Activated naive CD8-positive, alpha-beta T cell treated with anti-CD3 and anti-CD28 coated beads, Interleukin-2, amount 50 U/mL, for 16 hours (primary cell): Measurements from ENCODE around the gene SSNA1.
A peak's percentile ranks its signal among the peaks of the same experiment; 100 is the strongest.

Source experiments
- DNase-seq: peaks from one replicate; pipeline ENCODE4 v3.0.0-alpha.2; 2020; ENCODE audit warnings: low read depth, low spot score

The SSNA1 gene

DNA sequence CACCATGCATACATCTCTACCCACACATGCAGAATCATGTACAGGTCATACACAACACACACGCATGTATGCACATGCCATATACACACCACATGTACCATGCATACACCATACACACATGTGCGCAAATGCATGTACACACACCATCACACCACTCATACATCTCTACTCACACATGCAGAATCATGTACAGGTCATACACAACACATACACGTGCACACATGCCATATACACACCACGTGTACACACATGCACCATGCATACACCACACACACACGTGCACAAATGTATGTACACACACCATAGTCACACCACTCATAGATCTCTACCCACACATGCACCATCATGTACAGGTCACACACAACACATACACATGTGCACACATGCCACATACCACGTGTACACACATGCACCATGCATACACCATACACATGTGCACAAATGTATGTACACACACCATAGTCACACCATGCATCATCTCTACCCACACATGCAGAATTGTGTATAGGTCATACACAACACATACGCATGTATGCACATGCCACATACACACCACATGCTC is 35.6 kb upstream of the SSNA1 start:
- DNase-seq: no peak

GRCh38 chr9:137156567-137157375 is 31.7 kb upstream of the SSNA1 start:
- DNase-seq: peak; percentile 14

- no peak for DNase-seq
Observed at GRCh38 chr9:137157618-137158415, 30.7 kb upstream of the SSNA1 start.

GRCh38 chr9:137158625-137159024 is 29.9 kb upstream of the SSNA1 start:
- no peak for DNase-seq

- no peak for DNase-seq
Observed at GRCh38 chr9:137159105-137160053, 29.1 kb upstream of the SSNA1 start.

DNA sequence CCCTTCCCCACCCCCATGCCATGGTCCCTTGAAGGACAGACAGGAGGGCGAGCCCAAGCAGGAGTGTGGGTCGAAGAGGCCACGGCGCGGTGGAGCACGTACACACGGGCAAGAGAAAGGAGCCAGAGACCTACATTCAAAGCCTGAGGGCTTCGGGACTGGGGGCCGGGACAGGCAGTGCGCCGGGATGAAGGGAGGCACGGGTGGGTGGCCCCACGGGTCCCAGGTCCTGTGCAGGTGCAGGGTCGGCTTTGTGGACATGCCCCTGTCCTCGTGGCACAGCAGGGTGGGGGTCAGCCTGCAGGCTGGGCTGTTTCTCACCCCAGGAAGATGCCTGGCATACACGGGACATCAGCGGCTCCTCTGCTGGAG is 28.4 kb upstream of the SSNA1 start:
- DNase-seq: no peak

DNA sequence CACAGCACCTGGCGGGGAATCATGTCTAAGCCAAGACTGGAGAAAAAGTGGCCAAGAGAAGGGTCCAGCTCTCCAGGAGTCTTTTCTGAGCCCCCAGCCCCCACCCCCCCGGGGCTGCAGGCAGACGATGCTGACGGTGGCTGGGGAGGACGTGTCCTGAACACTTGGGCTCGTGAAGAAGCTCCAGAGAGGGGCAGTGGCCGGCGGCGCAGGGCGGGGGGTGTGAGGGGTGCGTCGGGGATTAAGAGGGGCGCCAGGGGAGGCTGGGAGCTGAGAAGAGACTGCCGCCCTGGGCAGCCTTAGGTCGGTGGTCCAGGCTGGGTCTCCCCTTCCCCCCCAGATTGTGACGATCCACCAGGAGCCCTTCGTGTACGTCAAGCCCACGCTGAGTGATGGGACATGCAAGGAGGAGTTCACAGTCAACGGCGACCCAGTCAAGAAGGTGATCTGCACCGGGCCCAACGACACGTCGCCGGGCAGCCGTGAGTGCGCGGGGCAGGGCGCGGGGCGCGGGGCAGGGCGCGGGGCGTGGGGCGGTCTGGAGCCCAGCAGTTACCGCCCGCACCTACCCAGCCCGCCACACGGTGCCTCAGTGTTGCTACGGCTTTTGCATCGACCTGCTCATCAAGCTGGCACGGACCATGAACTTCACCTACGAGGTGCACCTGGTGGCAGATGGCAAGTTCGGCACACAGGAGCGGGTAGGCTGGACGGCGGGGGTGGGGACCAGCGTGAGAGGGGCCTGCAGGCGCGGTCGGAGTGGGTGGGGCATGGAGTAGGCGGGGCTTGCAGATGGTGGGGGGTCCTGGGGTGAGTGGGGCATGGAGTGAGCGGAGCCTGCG is 27.5 kb upstream of the SSNA1 start:
- no peak for DNase-seq

DNA sequence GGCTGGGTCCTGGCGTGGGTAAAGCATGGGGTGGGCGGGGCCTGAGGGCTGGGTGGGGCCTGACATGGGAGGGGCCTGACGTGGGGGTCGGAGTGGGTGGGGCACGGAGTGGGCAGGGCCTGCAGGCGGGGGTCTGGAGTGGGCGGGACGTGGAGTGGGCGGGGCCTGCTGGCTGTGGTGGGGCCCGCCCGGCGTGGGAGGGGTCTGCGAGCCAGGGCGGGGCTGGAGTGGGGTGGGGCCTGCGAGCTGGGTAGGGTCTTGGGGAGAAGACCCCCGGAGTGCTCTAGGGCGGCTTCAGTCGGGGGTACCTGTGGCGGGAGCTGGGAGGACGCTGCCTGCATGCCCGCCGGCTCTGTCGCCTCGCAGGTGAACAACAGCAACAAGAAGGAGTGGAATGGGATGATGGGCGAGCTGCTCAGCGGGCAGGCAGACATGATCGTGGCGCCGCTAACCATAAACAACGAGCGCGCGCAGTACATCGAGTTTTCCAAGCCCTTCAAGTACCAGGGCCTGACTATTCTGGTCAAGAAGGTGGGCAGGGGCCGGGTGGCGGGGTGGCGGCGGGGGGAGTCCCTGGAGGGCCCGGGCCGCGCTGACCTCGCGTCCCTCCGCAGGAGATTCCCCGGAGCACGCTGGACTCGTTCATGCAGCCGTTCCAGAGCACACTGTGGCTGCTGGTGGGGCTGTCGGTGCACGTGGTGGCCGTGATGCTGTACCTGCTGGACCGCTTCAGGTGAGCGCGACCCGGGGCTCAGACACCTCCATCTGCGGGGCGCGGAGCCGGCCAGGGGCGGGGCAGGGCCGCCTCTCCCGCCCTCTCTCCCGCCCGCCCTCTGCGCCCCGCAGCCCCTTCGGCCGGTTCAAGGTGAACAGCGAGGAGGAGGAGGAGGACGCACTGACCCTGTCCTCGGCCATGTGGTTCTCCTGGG is 26.7 kb upstream of the SSNA1 start:
- DNase-seq: no peak

DNA sequence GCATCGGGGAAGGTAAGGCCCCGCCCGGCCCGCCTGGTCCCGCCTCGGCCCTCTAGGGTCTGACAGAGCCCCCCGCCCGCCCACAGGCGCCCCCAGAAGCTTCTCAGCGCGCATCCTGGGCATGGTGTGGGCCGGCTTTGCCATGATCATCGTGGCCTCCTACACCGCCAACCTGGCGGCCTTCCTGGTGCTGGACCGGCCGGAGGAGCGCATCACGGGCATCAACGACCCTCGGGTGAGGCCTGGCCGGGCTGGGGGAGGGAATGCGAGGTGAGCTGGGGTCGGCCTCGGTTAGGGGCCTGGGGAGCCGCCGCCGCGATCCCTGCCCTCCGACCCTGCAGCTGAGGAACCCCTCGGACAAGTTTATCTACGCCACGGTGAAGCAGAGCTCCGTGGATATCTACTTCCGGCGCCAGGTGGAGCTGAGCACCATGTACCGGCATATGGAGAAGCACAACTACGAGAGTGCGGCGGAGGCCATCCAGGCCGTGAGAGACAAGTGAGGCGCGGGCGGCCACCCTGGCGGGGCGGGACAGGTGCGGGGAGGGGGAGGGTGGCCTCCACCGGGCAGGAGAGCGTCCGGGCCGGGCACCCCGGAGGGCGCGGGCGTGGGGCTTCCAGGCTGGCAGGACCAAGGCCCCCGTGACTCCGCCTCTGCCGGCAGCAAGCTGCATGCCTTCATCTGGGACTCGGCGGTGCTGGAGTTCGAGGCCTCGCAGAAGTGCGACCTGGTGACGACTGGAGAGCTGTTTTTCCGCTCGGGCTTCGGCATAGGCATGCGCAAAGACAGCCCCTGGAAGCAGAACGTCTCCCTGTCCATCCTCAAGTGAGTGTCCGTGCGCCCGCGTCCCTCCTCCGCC is 25.7 kb upstream of the SSNA1 start:
- no peak for DNase-seq

DNA sequence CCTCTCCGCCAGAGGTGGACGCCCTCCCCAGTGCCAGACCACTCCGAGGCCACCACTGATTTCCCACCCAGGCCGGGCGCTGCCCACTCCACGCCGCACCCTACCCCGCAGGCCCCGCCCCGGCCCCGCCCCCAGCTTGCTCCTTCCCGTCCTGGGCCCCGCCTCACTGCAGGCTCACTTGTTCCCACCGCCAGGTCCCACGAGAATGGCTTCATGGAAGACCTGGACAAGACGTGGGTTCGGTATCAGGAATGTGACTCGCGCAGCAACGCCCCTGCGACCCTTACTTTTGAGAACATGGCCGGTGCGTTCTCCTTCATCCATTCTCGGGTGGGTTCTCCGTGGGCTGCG is 25.1 kb upstream of the SSNA1 start:
- DNase-seq: no peak

GRCh38 chr9:137163805-137164204 is 24.7 kb upstream of the SSNA1 start:
- DNase-seq: no peak

GRCh38 chr9:137164370-137165249 is 23.9 kb upstream of the SSNA1 start:
- no peak for DNase-seq

GRCh38 chr9:137165250-137165836 is 23.1 kb upstream of the SSNA1 start:
- no peak for DNase-seq

GRCh38 chr9:137166380-137167229 is 21.9 kb upstream of the SSNA1 start:
- no peak for DNase-seq

GRCh38 chr9:137167277-137167746 is 21.2 kb upstream of the SSNA1 start:
- no peak for DNase-seq
